Suprapubic skin (tissue), 4 donors: ENCODE results near the gene NPIPA2.
"Not testable (repeated sequence)": the region's sequence is repeated elsewhere in the genome, so short reads cannot be mapped to it uniquely, and the experiment has no call there.

Experiments
- CTCF ChIP-seq, 2 donors: fragments of 200-600 bp in 1 of 2; fragments of 450-650 bp in 1 of 2; sonication (generic) in 1 of 2; IDR thresholded peaks; one replicate each; pipeline ENCODE4 v1.5.1; 2016 to 2019; ENCODE audit warnings: antibody characterized with exemption in 2 of 2, mild to moderate bottlenecking in 1 of 2, moderate library complexity in 1 of 2
- EP300 ChIP-seq: sonication (generic); formaldehyde crosslinking; IDR thresholded peaks from one replicate; pipeline ENCODE4 v1.6.1; 2017; ENCODE audit warnings: antibody characterized with exemption
- POLR2A ChIP-seq, 2 donors: fragments of 450-650 bp; IDR thresholded peaks; one replicate each; pipeline ENCODE4 v1.6.1; 2017; ENCODE audit warnings: antibody characterized with exemption in 2 of 2, mild to moderate bottlenecking in 2 of 2, moderate library complexity in 2 of 2
- POLR2AphosphoS5 ChIP-seq, 3 donors: sonication (generic); formaldehyde crosslinking; IDR thresholded peaks; one replicate each; pipeline ENCODE4 v1.6.1; 2017; ENCODE audit warnings: antibody characterized with exemption in 3 of 3

GRCh38 chr16:14803577-14803976 is 61.2 kb downstream of the NPIPA2 start:
- TF ChIP-seq POLR2A (IDR thresholded peaks at IDR 0.05); EP300; CTCF (IDR thresholded peaks at IDR 0.05); POLR2AphosphoS5 (IDR thresholded peaks at IDR 0.05): not testable (repeated sequence)
